Measurements from ENCODE around the gene UBE3B.

GRCh38 chr12:109460538-109460937, 16.9 kb upstream of the UBE3B start:
- no peak for TF ChIP-seq EZH2 (IDR thresholded peaks at IDR 0.05)
- TF ChIP-seq CTCF (IDR thresholded peaks at IDR 0.05): no peak
